Effector memory CD8-positive, alpha-beta T cell (primary cell): ENCODE data around the gene LYRM7.

Experiments
- ATAC-seq: fragments of 150-1000 bp; cut with Tn5 transposase; replicated peaks from 2 replicates; pipeline ENCODE4 v1.10.0; 2021; ENCODE audit warnings: mild to moderate bottlenecking, moderate library complexity
- DNase-seq, 3 experiments: peaks; one replicate each; pipeline ENCODE4 v3.0.0; 2021
- H3K27ac Mint-ChIP-seq, 2 donors: one replicate each; pipeline ENCODE4 v1.8.0; 2022; ENCODE audit warnings: mild to moderate bottlenecking in 2 of 2, mixed read lengths in 2 of 2, moderate library complexity in 2 of 2
- H3K27me3 Mint-ChIP-seq, 2 donors: one replicate each; pipeline ENCODE4 v1.8.0; 2022; ENCODE audit warnings: mixed read lengths in 2 of 2
- H3K36me3 Mint-ChIP-seq: one replicate; pipeline ENCODE4 v1.8.0; 2022; ENCODE audit warnings: mild to moderate bottlenecking, moderate library complexity, mixed read lengths; ENCODE audit not compliant: insufficient read depth
- H3K4me1 Mint-ChIP-seq, 2 donors: one replicate each; pipeline ENCODE4 v1.8.0; 2022; ENCODE audit warnings: low read depth in 2 of 2, mixed read lengths in 2 of 2
- H3K4me3 Mint-ChIP-seq, 2 donors: one replicate each; pipeline ENCODE4 v1.8.0; 2022; ENCODE audit warnings: mild to moderate bottlenecking in 2 of 2, mixed read lengths in 2 of 2, moderate library complexity in 2 of 2
- H3K9me3 Mint-ChIP-seq, 2 donors: one replicate each; pipeline ENCODE4 v1.8.0; 2022; ENCODE audit warnings: mixed read lengths in 2 of 2

LYRM7 gene

GRCh38 chr5:131194725-131195124 lies 24.0 kb downstream of the LYRM7 start:
- no peak for DNase-seq
- Mint-ChIP-seq H3K9me3 (no peaks in the 10 kb centered on the region), H3K27ac (no peak overlapping the region), H3K27me3 (no peaks in the 10 kb centered on the region), H3K36me3 (peaks cover 3% of the 10 kb centered on the region), H3K4me1 (peaks cover 2 to 4% of the 10 kb centered on the region in 2 donors), H3K4me3 (no peak overlapping the region)
- no peak for ATAC-seq

- no peaks in the 10 kb centered on the region for H3K9me3 Mint-ChIP-seq
- H3K27me3 Mint-ChIP-seq, result no peaks in the 10 kb centered on the region
- no peak overlapping the region for H3K4me3 Mint-ChIP-seq
- DNase-seq (no peak), ATAC-seq (no peak)
- H3K4me1 Mint-ChIP-seq, result peaks cover 2 to 4% of the 10 kb centered on the region in 2 donors
- H3K36me3 Mint-ChIP-seq, result peaks cover 3% of the 10 kb centered on the region
- peak overlapping the region in 1 of 2 donors; percentile 44 for H3K27ac Mint-ChIP-seq
Observed at GRCh38 chr5:131195696-131196095, 25.0 kb downstream of the LYRM7 start.

DNA sequence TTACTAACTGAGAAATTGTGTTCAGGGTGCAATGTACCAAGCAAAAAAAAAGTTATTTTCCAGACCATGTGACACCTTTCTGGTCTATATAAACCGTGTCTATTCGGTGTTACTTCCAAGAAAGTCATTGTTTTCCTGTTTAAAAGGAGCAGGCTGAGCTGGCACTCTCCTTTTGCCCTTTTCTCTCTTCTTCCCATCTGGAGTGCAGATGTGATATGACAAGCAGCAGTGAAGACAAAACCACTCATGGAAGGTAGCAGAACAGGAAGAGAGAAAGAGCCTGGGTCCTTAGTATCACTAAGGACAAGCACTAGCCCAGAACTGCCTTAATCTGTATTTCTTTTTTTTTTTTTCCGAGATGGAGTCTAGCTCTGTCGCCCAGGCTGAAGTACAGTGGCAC lies 25.6 kb downstream of the LYRM7 start:
- no peak for ATAC-seq
- H3K4me3 Mint-ChIP-seq, result no peak overlapping the region
- H3K9me3 Mint-ChIP-seq, result no peaks in the 10 kb centered on the region
- DNase-seq, result no peak
- H3K27ac Mint-ChIP-seq, result no peak overlapping the region
- no peaks in the 10 kb centered on the region for H3K27me3 Mint-ChIP-seq
- peaks cover 2 to 4% of the 10 kb centered on the region in 2 donors for H3K4me1 Mint-ChIP-seq
- H3K36me3 Mint-ChIP-seq, result peaks cover 3% of the 10 kb centered on the region

DNA sequence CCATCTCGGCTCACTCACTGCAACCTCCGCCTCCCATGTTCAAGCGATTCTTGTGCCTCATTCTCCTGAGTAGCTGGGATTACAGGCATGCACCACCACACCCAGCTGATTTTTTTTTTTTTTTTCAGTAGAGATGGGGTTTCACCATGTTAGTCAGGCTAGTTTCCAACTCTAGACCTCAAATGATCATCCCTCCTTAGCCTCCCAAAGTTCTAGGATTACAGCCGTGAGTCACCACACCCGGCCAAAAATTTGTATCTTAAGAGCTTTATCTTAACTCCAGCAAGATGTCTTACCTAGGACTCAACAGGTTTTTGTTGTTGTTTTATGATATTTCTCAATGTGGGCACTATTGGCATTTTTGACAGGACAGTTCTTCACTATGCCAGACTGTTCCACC lies 27.9 kb downstream of the LYRM7 start:
- Mint-ChIP-seq H3K9me3 (no peaks in the 10 kb centered on the region), H3K27ac (no peak overlapping the region), H3K4me1 (peaks cover 2 to 4% of the 10 kb centered on the region in 2 donors), H3K4me3 (no peak overlapping the region), H3K27me3 (no peaks in the 10 kb centered on the region), H3K36me3 (peaks cover 3% of the 10 kb centered on the region)
- ATAC-seq, result no peak
- DNase-seq, result no peak

- Mint-ChIP-seq H3K36me3 (peaks cover 3% of the 10 kb centered on the region), H3K4me3 (no peak overlapping the region), H3K4me1 (peaks cover 2 to 4% of the 10 kb centered on the region in 2 donors), H3K9me3 (no peaks in the 10 kb centered on the region), H3K27ac (no peak overlapping the region), H3K27me3 (no peaks in the 10 kb centered on the region)
- ATAC-seq (no peak), DNase-seq (no peak)
Observed at GRCh38 chr5:131200560-131200959, 29.8 kb downstream of the LYRM7 start.

DNA sequence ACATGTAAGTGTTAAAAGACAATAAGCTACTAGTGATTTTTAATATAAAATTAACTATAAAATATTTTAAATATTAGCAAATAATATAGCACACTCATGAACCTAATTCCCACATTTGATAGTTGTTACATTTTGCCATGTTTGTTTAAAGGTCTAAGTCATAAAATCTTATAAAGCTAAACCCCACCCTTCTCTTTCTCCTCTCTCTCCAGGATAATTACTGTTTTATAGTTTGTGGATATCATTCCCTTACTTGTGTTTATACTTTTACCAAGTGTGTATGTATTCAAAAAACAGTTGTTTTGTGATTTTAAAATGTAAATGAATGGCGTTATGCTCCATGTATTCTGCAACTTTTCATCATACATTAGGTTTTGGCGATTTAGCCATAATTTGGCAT lies 34.2 kb downstream of the LYRM7 start:
- H3K27me3 Mint-ChIP-seq, result no peaks in the 10 kb centered on the region
- no peak overlapping the region for H3K27ac Mint-ChIP-seq

GRCh38 chr5:131206061-131206460 lies 35.3 kb downstream of the LYRM7 start:
- no peaks in the 10 kb centered on the region for H3K9me3 Mint-ChIP-seq
- DNase-seq (no peak), ATAC-seq (no peak)
- no peaks in the 10 kb centered on the region for H3K27me3 Mint-ChIP-seq
- H3K36me3 Mint-ChIP-seq, result no peaks in the 10 kb centered on the region
- H3K4me1 Mint-ChIP-seq, result peaks cover 23 to 26% of the 10 kb centered on the region in 2 donors
- H3K27ac Mint-ChIP-seq, result peak overlapping the region in 1 of 2 donors; percentile 70
- H3K4me3 Mint-ChIP-seq, result no peak overlapping the region

More for the DNA sequence above, 34.2 kb downstream of the LYRM7 start:
- H3K4me3 Mint-ChIP-seq, result no peak overlapping the region
- no peaks in the 10 kb centered on the region for H3K9me3 Mint-ChIP-seq
- DNase-seq (no peak), ATAC-seq (no peak)
- peaks cover 12 to 17% of the 10 kb centered on the region in 2 donors for H3K4me1 Mint-ChIP-seq
- H3K36me3 Mint-ChIP-seq, result no peaks in the 10 kb centered on the region

GRCh38 chr5:131206772-131207171 lies 36.0 kb downstream of the LYRM7 start:
- Mint-ChIP-seq H3K27me3 (no peaks in the 10 kb centered on the region), H3K4me3 (no peak overlapping the region), H3K27ac (peak overlapping the region in 1 of 2 donors; percentile 70), H3K4me1 (peaks cover 26 to 29% of the 10 kb centered on the region in 2 donors), H3K9me3 (no peaks in the 10 kb centered on the region), H3K36me3 (no peaks in the 10 kb centered on the region)
- no peak for DNase-seq
- ATAC-seq, result no peak

DNA sequence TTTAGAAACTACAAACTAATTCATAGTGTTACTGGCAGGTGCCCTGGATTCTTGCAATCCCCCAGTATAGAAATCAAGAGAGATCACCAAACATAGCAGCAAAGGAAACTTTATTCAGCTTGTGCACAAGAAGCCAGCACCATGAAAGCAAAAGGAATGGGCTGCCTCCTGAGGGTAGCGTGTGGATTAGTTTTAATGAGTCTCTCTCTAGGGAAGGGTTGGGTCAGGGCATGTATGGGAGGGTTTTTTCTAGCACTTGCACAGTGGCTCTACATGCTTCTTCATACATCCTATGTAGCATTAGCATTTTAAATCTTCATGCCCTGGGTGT lies 38.4 kb downstream of the LYRM7 start:
- Mint-ChIP-seq H3K4me3 (peak overlapping the region; percentile 66 to 80), H3K9me3 (no peaks in the 10 kb centered on the region), H3K27ac (peak overlapping the region; percentile 93 to 98), H3K4me1 (peaks cover 28 to 34% of the 10 kb centered on the region in 2 donors), H3K27me3 (no peaks in the 10 kb centered on the region), H3K36me3 (no peaks in the 10 kb centered on the region)
- DNase-seq (no peak), ATAC-seq (no peak)

DNA sequence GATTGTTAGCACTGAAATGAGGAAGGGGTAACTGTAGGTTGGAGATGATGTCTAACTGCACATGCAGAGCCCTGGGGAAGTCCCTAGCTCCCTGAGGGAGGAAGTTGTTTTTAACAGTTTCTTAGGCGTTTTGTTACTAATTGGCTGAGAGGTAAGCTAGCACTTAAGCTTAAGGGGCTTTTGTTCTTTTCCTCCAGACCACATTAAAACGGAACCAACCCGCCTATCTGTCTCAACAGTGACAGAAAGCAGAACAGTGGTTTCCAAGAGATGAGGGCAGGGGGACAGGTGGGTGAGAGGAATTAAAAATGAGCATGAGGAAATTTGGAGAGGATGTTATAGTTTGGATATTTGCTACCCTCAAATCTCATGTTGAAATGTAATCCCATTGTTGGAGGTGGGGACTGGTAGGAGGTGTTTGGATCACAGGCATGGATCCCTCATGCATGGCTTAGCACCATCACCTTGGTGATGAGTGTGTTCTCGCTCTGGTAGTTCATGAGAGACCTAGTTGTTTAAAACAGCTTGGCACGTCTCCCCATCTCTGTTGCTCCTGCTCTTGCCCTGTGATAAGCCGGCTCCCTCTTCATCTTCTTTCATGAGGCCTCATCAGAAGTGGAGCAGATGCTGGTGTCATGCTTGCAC lies 38.9 kb downstream of the LYRM7 start:
- H3K4me1 Mint-ChIP-seq, result peaks cover 31 to 38% of the 10 kb centered on the region in 2 donors
- ATAC-seq (peak; percentile 93), DNase-seq (peak; percentile 52 to 62 (median 56))
- H3K27ac Mint-ChIP-seq, result peak overlapping the region; percentile 93 to 98
- H3K36me3 Mint-ChIP-seq, result no peaks in the 10 kb centered on the region
- no peaks in the 10 kb centered on the region for H3K27me3 Mint-ChIP-seq
- peak overlapping the region; percentile 66 to 80 for H3K4me3 Mint-ChIP-seq
- no peaks in the 10 kb centered on the region for H3K9me3 Mint-ChIP-seq

- no peak for ATAC-seq
- Mint-ChIP-seq H3K9me3 (no peaks in the 10 kb centered on the region), H3K27me3 (no peaks in the 10 kb centered on the region), H3K27ac (peak overlapping the region; percentile 93 to 98), H3K4me1 (peaks cover 34 to 43% of the 10 kb centered on the region in 2 donors), H3K36me3 (no peaks in the 10 kb centered on the region), H3K4me3 (peak overlapping the region; percentile 66 to 80)
- DNase-seq, result no peak
Observed at GRCh38 chr5:131210151-131210510, 39.4 kb downstream of the LYRM7 start.

DNA sequence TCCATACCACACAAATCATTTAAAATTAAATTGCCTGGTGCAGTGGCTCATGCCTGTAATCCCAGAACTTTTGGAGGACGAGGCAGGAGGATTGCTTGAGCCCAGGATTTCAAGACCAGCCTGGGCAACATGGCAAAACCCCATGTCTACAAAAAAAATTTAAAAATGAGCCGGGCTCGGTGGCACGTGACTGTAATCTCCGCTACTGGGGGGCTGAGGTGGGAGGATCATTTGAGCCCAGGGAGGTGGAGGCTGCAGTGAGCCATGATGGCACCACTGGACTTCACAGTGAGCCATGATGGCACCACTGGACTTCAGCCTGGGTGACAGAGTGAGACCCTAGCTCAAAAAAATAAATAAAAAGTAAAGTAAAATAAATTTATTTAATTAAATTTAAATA lies 40.9 kb downstream of the LYRM7 start:
- Mint-ChIP-seq H3K4me1 (peaks cover 34 to 39% of the 10 kb centered on the region in 2 donors), H3K9me3 (no peaks in the 10 kb centered on the region), H3K36me3 (no peaks in the 10 kb centered on the region), H3K27ac (peak overlapping the region; percentile 93 to 98), H3K4me3 (peak overlapping the region in 1 of 2 donors; percentile 20), H3K27me3 (no peaks in the 10 kb centered on the region)
- ATAC-seq, result no peak
- DNase-seq, result no peak

- Mint-ChIP-seq H3K27me3 (no peaks in the 10 kb centered on the region), H3K36me3 (no peaks in the 10 kb centered on the region), H3K4me1 (peaks cover 34 to 43% of the 10 kb centered on the region in 2 donors), H3K4me3 (no peak overlapping the region), H3K9me3 (no peaks in the 10 kb centered on the region), H3K27ac (peak overlapping the region in 1 of 2 donors; percentile 6)
- no peak for DNase-seq
- ATAC-seq, result no peak
Observed at GRCh38 chr5:131212471-131213021, 41.8 kb downstream of the LYRM7 start.

DNA sequence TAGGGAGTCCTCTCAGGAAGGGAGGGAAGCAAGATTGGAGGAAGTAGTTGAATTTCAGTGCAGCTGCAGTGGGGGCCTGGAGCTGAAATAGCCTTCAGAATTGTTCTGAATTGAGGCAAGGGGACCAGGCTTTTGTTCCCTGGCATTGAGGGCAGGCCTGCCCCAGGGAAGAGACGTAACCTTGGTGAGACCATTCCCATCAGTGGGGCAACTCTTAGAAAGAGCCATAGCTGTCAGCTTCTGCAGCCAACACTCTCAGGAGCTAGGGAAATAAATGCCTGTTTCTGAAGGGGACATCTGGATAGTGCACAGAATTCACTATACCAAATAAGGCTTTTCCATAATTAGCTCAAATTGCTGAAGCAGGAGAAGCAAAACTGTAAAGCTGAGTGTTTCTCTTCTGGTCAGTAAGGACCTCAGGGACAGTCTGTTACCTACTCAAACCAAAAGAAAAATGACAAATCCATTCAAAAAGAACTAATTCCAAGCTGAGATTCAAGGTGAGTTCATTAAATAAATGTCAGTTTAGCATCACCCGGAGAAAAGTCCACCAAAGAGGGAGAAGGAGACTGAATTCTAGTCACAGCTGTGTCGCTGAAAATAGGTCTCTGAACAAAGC lies 44.0 kb downstream of the LYRM7 start:
- Mint-ChIP-seq H3K9me3 (no peaks in the 10 kb centered on the region), H3K27ac (peak overlapping the region in 1 of 2 donors; percentile 74), H3K27me3 (no peaks in the 10 kb centered on the region), H3K36me3 (no peaks in the 10 kb centered on the region), H3K4me1 (peaks cover 25 to 44% of the 10 kb centered on the region in 2 donors), H3K4me3 (no peak overlapping the region)
- DNase-seq, result no peak
- no peak for ATAC-seq
